Measurements from ENCODE around the gene ZNF287.

DNA sequence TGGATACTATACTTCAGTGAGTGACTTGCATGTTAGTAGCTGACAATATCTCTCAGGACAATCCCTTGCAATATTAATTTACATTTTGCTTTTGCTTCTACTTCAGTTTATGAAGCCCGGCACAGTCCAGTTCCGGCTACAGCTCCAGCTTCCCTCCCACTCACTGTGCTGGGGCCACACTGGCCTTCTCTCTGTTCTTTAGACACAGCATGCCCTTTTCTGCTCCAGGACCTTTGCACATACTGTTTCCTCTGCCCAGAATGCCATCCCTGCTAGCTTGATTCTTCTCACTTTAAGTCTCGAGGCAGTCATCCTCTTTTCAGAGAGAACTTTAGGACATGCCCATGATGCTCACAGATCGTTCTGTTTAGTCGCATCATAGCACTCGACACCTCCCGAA lies 51.5 kb downstream of the ZNF287 start:
- TF ChIP-seq, protein P1, sequence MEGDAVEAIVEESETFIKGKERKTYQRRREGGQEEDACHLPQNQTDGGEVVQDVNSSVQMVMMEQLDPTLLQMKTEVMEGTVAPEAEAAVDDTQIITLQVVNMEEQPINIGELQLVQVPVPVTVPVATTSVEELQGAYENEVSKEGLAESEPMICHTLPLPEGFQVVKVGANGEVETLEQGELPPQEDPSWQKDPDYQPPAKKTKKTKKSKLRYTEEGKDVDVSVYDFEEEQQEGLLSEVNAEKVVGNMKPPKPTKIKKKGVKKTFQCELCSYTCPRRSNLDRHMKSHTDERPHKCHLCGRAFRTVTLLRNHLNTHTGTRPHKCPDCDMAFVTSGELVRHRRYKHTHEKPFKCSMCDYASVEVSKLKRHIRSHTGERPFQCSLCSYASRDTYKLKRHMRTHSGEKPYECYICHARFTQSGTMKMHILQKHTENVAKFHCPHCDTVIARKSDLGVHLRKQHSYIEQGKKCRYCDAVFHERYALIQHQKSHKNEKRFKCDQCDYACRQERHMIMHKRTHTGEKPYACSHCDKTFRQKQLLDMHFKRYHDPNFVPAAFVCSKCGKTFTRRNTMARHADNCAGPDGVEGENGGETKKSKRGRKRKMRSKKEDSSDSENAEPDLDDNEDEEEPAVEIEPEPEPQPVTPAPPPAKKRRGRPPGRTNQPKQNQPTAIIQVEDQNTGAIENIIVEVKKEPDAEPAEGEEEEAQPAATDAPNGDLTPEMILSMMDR (IDR thresholded peaks at IDR 0.05; ENCODE audit: low read depth, low read length, poor library complexity, severe bottlenecking) = no peak
- TF ChIP-seq EZH2phosphoT487 (IDR thresholded peaks at IDR 0.05; ENCODE audit: borderline replicate concordance, low read length) = no peak

Measured in DOHH2 (cell line).